Astrocyte (in vitro differentiated cells and primary cell): ENCODE measurements around the gene CHST9.

Experiments used
- EZH2 ChIP-seq: IDR thresholded peaks from 2 replicates; pipeline ENCODE4 v1.6.1; 2012; ENCODE audit warnings: mild to moderate bottlenecking, low read length, inconsistent platforms; ENCODE audit not compliant: insufficient read depth
- TF ChIP-seq, protein P1 (sequence below): IDR thresholded peaks from 2 replicates; pipeline ENCODE4 v1.5.1; 2011; ENCODE audit warnings: low read depth, mild to moderate bottlenecking, inconsistent platforms, low read length, moderate library complexity; ENCODE audit not compliant: insufficient read depth

DNA sequence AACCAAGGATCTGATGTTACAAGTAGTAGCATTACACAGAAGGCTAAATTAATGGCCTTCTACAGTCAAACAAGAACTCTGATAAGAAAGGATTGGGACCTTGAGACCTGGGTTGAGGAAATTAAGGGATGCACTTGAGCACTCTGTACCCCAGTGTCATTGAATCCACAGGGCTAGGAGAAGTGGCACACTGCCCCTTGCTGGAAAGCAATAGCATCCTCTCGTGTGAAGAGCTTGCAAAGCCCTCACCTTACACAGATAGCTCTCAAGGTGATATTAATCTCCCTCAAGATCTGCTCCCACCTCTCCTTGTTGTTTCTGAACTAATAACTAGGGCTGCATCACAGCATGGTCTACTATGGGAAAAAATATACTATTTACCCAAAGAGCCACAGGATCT is 26.5 kb upstream of the CHST9 start:
- TF ChIP-seq EZH2 = no peak
- TF ChIP-seq, protein P1, sequence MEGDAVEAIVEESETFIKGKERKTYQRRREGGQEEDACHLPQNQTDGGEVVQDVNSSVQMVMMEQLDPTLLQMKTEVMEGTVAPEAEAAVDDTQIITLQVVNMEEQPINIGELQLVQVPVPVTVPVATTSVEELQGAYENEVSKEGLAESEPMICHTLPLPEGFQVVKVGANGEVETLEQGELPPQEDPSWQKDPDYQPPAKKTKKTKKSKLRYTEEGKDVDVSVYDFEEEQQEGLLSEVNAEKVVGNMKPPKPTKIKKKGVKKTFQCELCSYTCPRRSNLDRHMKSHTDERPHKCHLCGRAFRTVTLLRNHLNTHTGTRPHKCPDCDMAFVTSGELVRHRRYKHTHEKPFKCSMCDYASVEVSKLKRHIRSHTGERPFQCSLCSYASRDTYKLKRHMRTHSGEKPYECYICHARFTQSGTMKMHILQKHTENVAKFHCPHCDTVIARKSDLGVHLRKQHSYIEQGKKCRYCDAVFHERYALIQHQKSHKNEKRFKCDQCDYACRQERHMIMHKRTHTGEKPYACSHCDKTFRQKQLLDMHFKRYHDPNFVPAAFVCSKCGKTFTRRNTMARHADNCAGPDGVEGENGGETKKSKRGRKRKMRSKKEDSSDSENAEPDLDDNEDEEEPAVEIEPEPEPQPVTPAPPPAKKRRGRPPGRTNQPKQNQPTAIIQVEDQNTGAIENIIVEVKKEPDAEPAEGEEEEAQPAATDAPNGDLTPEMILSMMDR = no peak
